HepG2 (cell line): Measurements from ENCODE around the gene P2RY11. TPM values are rescaled to one million over a fixed set of nuclear protein-coding genes. Genes with fewer than 3 reads are reported as not detected.
A peak's percentile ranks its signal among the peaks of the same experiment; 100 is the strongest.

ENCODE experiments used
- AGO2 ChIP-seq: fragments of 200-400 bp; formaldehyde crosslinking; optimal IDR thresholded peaks from 2 replicates; pipeline ENCODE3; 2017; ENCODE audit warnings: mild to moderate bottlenecking, low read depth, low read length, moderate library complexity
- CHCHD3 ChIP-seq: sonication (generic); formaldehyde crosslinking; IDR thresholded peaks from 2 replicates; pipeline ENCODE4 v1.8.0; 2022; ENCODE audit warnings: mild to moderate bottlenecking, missing genetic modification reagents, moderate library complexity
- DMAP1 ChIP-seq: IDR thresholded peaks from 2 replicates; pipeline ENCODE4 v1.6.1; 2016
- KAT7 ChIP-seq: IDR thresholded peaks from 2 replicates; pipeline ENCODE4 v1.6.1; 2018; ENCODE audit warnings: borderline replicate concordance, missing compliant biosample characterization
- MAFF ChIP-seq: IDR thresholded peaks from 2 replicates; pipeline ENCODE4 v1.6.1; 2011; ENCODE audit warnings: low read depth, low read length, improper control_type of control experiment
- MAFK ChIP-seq, 2 experiments: IDR thresholded peaks in 1 of 2; conservative IDR thresholded peaks in 1 of 2; 2 replicates each; pipeline ENCODE4 v1.6.1; 2011; ENCODE audit warnings: improper control_type of control experiment in 2 of 2, low read length in 2 of 2
- NR2F6 ChIP-seq, 2 experiments: IDR thresholded peaks; 2 replicates each; pipeline ENCODE4 v1.6.1; 2016; ENCODE audit warnings: antibody characterized with exemption in 1 of 2, mild to moderate bottlenecking in 1 of 2
- SCMH1 ChIP-seq: sonication (generic); formaldehyde crosslinking; IDR thresholded peaks from 2 replicates; pipeline ENCODE4 v1.9.0; 2021; ENCODE audit warnings: missing genetic modification reagents, mild to moderate bottlenecking, borderline replicate concordance
- SNRNP70 ChIP-seq: fragments of 200-400 bp; formaldehyde crosslinking; IDR thresholded peaks from 2 replicates; pipeline ENCODE4 v1.6.1; 2017; ENCODE audit warnings: mild to moderate bottlenecking, low read depth, low read length, moderate library complexity
- SP140L ChIP-seq: sonication (generic); formaldehyde crosslinking; IDR thresholded peaks from 2 replicates; pipeline ENCODE4 v1.4.0; 2020; ENCODE audit warnings: missing genetic modification reagents, borderline replicate concordance
- XBP1 ChIP-seq: sonication (generic); formaldehyde crosslinking; IDR thresholded peaks from 2 replicates; pipeline ENCODE4 v1.5.0; 2020; ENCODE audit warnings: missing genetic modification reagents
- ZNF703 ChIP-seq: sonication (generic); formaldehyde crosslinking; IDR thresholded peaks from 2 replicates; pipeline ENCODE4 v1.5.1; 2020; ENCODE audit warnings: missing genetic modification reagents, mild to moderate bottlenecking, moderate library complexity, borderline replicate concordance
- ZNF75D ChIP-seq: sonication (generic); formaldehyde crosslinking; IDR thresholded peaks from 2 replicates; pipeline ENCODE4 v1.8.1; 2023; ENCODE audit warnings: missing genetic modification reagents, mild to moderate bottlenecking, borderline replicate concordance
- ZNF83 ChIP-seq: sonication (generic); formaldehyde crosslinking; IDR thresholded peaks from 2 replicates; pipeline ENCODE4 v1.4.0; 2020; ENCODE audit warnings: missing genetic modification reagents, mild to moderate bottlenecking, borderline replicate concordance
- polyA plus RNA-seq, 8 experiments: library from polyadenylated mRNA; depleted of rRNA in 3 of 8; stranded (reverse) in 7 of 8; unstranded in 1 of 8; fragments of >200 nt; fragmentation: Illumina TruSeq in 4 of 8; extraction: Trizol in 4 of 8; gene quantifications; 2 replicates each; pipeline versions ENCODE4 v1.2.1 to v1.2.3, GENCODE V29; 2011 to 2016; ENCODE audit warnings: low read depth in 4 of 8, missing spikeins in 1 of 8, mixed read lengths in 1 of 8; ENCODE audit not compliant: insufficient read depth in 1 of 8
- total RNA-seq, 5 experiments: library from RNA; depleted of rRNA; stranded (reverse); fragments of >200 nt; fragmentation: Illumina TruSeq; extraction: Trizol; gene quantifications; 2 replicates each; pipeline ENCODE4 v1.2.3, GENCODE V29; 2016; ENCODE audit warnings: low read depth in 1 of 5
- TF ChIP-seq, protein P1 (sequence below): sonication (generic); formaldehyde crosslinking; IDR thresholded peaks from 2 replicates; pipeline ENCODE4 v1.4.0; 2020; ENCODE audit warnings: mild to moderate bottlenecking, missing genetic modification reagents, borderline replicate concordance
- TF ChIP-seq, protein P2 (sequence below), 2 experiments: sonication (generic) in 1 of 2; formaldehyde crosslinking in 1 of 2; IDR thresholded peaks; 2 replicates each; pipeline versions ENCODE4 v1.6.1 to v1.9.0; 2014 to 2022; ENCODE audit warnings: antibody characterized with exemption in 1 of 2, borderline replicate concordance in 1 of 2, inconsistent platforms in 1 of 2, low read depth in 1 of 2, missing genetic modification reagents in 1 of 2
- TF ChIP-seq, protein P3 (sequence below): sonication (generic); formaldehyde crosslinking; IDR thresholded peaks from 2 replicates; pipeline ENCODE4 v1.4.0; 2020; ENCODE audit warnings: missing genetic modification reagents; ENCODE audit errors: not compliant biosample characterization

P2RY11 gene
- total and polyA plus RNA-seq, 2 of the 13 experiments (the other 11 are each of a cell fraction or from before 2014, with no cell fraction given) = 4.0 to 7.8 TPM

DNA sequence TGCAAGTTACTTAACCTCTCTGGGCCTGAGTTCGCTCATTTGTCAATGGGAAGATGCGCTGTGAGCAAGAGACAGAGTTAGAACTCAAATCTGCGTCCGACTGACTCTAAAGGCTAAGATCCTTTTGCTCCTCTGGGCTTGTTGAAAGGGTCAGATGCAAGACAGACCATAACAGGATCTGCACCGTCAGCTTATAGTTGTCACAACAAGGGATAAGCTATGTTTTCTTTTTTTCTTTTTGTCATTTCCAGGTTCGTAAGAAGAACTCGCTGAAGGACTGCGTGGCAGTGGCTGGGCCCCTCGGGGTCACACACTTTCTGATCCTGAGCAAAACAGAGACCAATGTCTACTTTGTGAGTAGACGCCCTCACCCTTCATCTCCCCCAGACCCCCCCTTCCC is 4.2 kb upstream of the P2RY11 start (continued):
- TF ChIP-seq, protein P1, sequence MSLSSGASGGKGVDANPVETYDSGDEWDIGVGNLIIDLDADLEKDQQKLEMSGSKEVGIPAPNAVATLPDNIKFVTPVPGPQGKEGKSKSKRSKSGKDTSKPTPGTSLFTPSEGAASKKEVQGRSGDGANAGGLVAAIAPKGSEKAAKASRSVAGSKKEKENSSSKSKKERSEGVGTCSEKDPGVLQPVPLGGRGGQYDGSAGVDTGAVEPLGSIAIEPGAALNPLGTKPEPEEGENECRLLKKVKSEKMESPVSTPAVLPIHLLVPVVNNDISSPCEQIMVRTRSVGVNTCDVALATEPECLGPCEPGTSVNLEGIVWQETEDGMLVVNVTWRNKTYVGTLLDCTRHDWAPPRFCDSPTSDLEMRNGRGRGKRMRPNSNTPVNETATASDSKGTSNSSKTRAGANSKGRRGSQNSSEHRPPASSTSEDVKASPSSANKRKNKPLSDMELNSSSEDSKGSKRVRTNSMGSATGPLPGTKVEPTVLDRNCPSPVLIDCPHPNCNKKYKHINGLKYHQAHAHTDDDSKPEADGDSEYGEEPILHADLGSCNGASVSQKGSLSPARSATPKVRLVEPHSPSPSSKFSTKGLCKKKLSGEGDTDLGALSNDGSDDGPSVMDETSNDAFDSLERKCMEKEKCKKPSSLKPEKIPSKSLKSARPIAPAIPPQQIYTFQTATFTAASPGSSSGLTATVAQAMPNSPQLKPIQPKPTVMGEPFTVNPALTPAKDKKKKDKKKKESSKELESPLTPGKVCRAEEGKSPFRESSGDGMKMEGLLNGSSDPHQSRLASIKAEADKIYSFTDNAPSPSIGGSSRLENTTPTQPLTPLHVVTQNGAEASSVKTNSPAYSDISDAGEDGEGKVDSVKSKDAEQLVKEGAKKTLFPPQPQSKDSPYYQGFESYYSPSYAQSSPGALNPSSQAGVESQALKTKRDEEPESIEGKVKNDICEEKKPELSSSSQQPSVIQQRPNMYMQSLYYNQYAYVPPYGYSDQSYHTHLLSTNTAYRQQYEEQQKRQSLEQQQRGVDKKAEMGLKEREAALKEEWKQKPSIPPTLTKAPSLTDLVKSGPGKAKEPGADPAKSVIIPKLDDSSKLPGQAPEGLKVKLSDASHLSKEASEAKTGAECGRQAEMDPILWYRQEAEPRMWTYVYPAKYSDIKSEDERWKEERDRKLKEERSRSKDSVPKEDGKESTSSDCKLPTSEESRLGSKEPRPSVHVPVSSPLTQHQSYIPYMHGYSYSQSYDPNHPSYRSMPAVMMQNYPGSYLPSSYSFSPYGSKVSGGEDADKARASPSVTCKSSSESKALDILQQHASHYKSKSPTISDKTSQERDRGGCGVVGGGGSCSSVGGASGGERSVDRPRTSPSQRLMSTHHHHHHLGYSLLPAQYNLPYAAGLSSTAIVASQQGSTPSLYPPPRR (CRISPR knock-in tag) = no peak
- TF ChIP-seq, protein P2, sequence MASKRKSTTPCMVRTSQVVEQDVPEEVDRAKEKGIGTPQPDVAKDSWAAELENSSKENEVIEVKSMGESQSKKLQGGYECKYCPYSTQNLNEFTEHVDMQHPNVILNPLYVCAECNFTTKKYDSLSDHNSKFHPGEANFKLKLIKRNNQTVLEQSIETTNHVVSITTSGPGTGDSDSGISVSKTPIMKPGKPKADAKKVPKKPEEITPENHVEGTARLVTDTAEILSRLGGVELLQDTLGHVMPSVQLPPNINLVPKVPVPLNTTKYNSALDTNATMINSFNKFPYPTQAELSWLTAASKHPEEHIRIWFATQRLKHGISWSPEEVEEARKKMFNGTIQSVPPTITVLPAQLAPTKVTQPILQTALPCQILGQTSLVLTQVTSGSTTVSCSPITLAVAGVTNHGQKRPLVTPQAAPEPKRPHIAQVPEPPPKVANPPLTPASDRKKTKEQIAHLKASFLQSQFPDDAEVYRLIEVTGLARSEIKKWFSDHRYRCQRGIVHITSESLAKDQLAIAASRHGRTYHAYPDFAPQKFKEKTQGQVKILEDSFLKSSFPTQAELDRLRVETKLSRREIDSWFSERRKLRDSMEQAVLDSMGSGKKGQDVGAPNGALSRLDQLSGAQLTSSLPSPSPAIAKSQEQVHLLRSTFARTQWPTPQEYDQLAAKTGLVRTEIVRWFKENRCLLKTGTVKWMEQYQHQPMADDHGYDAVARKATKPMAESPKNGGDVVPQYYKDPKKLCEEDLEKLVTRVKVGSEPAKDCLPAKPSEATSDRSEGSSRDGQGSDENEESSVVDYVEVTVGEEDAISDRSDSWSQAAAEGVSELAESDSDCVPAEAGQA (IDR thresholded peaks at IDR 0.05; ENCODE audit: low read depth) = no peak
- TF ChIP-seq, protein P2 (CRISPR knock-in tag; IDR thresholded peaks at IDR 0.05; ENCODE audit: borderline replicate concordance) = no peak
- no peak for TF ChIP-seq AGO2
- no peak for TF ChIP-seq XBP1 (CRISPR knock-in tag)
- peak; percentile 56; the same call in 1 of the 2 replicates for TF ChIP-seq MAFF
- no peak for TF ChIP-seq ZNF83 (CRISPR knock-in tag)
- TF ChIP-seq KAT7 (CRISPR knock-in tag) = no peak
- TF ChIP-seq NR2F6 (IDR thresholded peaks at IDR 0.05) = no peak
- TF ChIP-seq NR2F6 (CRISPR knock-in tag; IDR thresholded peaks at IDR 0.05) = no peak
- TF ChIP-seq ZNF75D (CRISPR knock-in tag) = no peak
- TF ChIP-seq, protein P3, sequence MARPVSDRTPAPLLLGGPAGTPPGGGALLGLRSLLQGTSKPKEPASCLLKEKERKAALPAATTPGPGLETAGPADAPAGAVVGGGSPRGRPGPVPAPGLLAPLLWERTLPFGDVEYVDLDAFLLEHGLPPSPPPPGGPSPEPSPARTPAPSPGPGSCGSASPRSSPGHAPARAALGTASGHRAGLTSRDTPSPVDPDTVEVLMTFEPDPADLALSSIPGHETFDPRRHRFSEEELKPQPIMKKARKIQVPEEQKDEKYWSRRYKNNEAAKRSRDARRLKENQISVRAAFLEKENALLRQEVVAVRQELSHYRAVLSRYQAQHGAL (CRISPR knock-in tag) = no peak
- TF ChIP-seq DMAP1 (CRISPR knock-in tag) = no peak
- TF ChIP-seq MAFK (conservative IDR thresholded peaks at IDR 0.05 in 1 of 2, IDR thresholded peaks at IDR 0.05 in 1 of 2; ENCODE audit: low read length in 2 of 2) = peak; percentile 58 to 72; a peak in 3 of 4 replicates
- no peak for TF ChIP-seq CHCHD3 (CRISPR knock-in tag)
- no peak for TF ChIP-seq SNRNP70
- no peak for TF ChIP-seq SCMH1
- no peak for TF ChIP-seq SP140L (CRISPR knock-in tag)
- TF ChIP-seq ZNF703 = no peak
